Measurements from ENCODE around the gene TMCC3.
A peak's percentile ranks its signal among the peaks of the same experiment; 100 is the strongest.

The TMCC3 gene

GRCh38 chr12:94663071-94663470 lies 12.7 kb upstream of the TMCC3 start:
- H3K4me3 ChIP-seq (ENCODE audit: low read length) = no peak overlapping the region
- no peak for DNase-seq (ENCODE audit: low read depth)
- no peak for TF ChIP-seq CTCF (IDR thresholded peaks at IDR 0.05; ENCODE audit: insufficient read depth, low read depth, low read length, missing control alignments)

GRCh38 chr12:94660436-94660835 lies 10.1 kb upstream of the TMCC3 start:
- no peak overlapping the region for H3K4me3 ChIP-seq (ENCODE audit: low read length)

GRCh38 chr12:94659346-94659930 lies 9.1 kb upstream of the TMCC3 start:
- no peak overlapping the region for H3K4me3 ChIP-seq (ENCODE audit: low read length)
- no peak for TF ChIP-seq CTCF (IDR thresholded peaks at IDR 0.05; ENCODE audit: insufficient read depth, low read depth, low read length, missing control alignments)
- DNase-seq (ENCODE audit: low read depth) = no peak

More at GRCh38 chr12:94660436-94660835, 10.1 kb upstream of the TMCC3 start:
- TF ChIP-seq CTCF (IDR thresholded peaks at IDR 0.05; ENCODE audit: insufficient read depth, low read depth, low read length, missing control alignments) = no peak
- DNase-seq (ENCODE audit: low read depth) = peak; percentile 95

GRCh38 chr12:94658931-94659330 lies 8.6 kb upstream of the TMCC3 start:
- no peak for TF ChIP-seq CTCF (IDR thresholded peaks at IDR 0.05; ENCODE audit: insufficient read depth, low read depth, low read length, missing control alignments)
- no peak for DNase-seq (ENCODE audit: low read depth)
- no peak overlapping the region for H3K4me3 ChIP-seq (ENCODE audit: low read length)

GRCh38 chr12:94656556-94656955 lies 6.2 kb upstream of the TMCC3 start:
- DNase-seq (ENCODE audit: low read depth) = no peak
- no peak for TF ChIP-seq CTCF (IDR thresholded peaks at IDR 0.05; ENCODE audit: insufficient read depth, low read depth, low read length, missing control alignments)
- no peak overlapping the region for H3K4me3 ChIP-seq (ENCODE audit: low read length)

GRCh38 chr12:94649349-94650142 lies 811 bp downstream of the TMCC3 start:
- H3K4me3 ChIP-seq (ENCODE audit: low read length) = peak overlapping the region; percentile 69
- peak; percentile 52 for DNase-seq (ENCODE audit: low read depth)
- TF ChIP-seq CTCF (IDR thresholded peaks at IDR 0.05; ENCODE audit: insufficient read depth, low read depth, low read length, missing control alignments) = no peak

All from epithelial cell of esophagus (primary cell).